ENCODE measurements around the gene ACTL7B.

Gene ACTL7B

DNA sequence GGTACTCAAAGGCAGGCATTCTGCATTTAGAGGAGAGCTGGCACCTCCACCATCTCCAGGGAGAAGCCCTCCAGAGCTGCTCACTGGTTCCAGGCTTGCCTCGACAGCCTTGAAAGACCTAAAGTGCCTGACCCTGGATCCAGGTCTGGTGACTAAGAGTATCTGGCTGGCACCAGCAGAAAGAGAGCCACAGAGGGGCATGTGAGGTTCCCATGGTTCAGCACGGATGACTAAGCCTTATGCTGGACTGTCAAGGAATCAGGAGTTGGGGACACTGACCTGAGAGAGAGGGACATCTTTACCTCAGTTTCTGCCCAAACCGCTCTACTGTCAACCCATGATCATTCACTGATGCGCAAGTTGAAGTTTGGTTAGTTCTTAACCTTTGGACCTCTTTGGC lies 9.3 kb upstream of the ACTL7B start:
- no peaks in the 10 kb centered on the region for H3K9me3 ChIP-seq (ENCODE audit: control insufficient read depth, insufficient read depth, low read depth, low read length)
- POLR2A ChIA-PET = no interaction called here
- H3K27ac ChIP-seq (ENCODE audit: extremely low read depth, low read depth, low read length) = no peak overlapping the region
- H3K4me1 ChIP-seq (ENCODE audit: control insufficient read depth, insufficient read depth, low read length) = no peaks in the 10 kb centered on the region
- CTCF ChIA-PET = interaction anchor here (1.2 kb wide), 1 partner anchor 13 kb away, joined by 3 read pairs; no protein-coding TSS in a partner anchor
- H3K4me3 ChIP-seq (ENCODE audit: low read depth, low read length) = no peak overlapping the region
- H3K36me3 ChIP-seq (ENCODE audit: control insufficient read depth in 2 of 2, insufficient read depth in 1 of 2, low read length in 2 of 2) = peaks cover 0 to 24% of the 10 kb centered on the region in 2 experiments; a peak in 1 of 3 replicates
- TF ChIP-seq SALL2 (tag by site-specific recombination; IDR thresholded peaks at IDR 0.05; ENCODE audit: borderline replicate concordance) (no peak), ZNF747 (tag by site-specific recombination; IDR thresholded peaks at IDR 0.05) (no peak), YY1 (tag by site-specific recombination; IDR thresholded peaks at IDR 0.05) (no peak), ZNF571 (tag by site-specific recombination; IDR thresholded peaks at IDR 0.05) (no peak), ZNF48 (tag by site-specific recombination; IDR thresholded peaks at IDR 0.05) (no peak), ZNF426 (tag by site-specific recombination; IDR thresholded peaks at IDR 0.05) (no peak), SETDB1 (IDR thresholded peaks at IDR 0.05; ENCODE audit: insufficient read length, low read length) (no peak), ZNF223 (tag by site-specific recombination; IDR thresholded peaks at IDR 0.05) (no peak), ZNF585B (tag by site-specific recombination; IDR thresholded peaks at IDR 0.05) (no peak), GLI2 (tag by site-specific recombination; IDR thresholded peaks at IDR 0.05; ENCODE audit: borderline replicate concordance, low read depth) (no peak), ZNF473 (tag by site-specific recombination; IDR thresholded peaks at IDR 0.05) (no peak), ZBTB7A (tag by site-specific recombination; IDR thresholded peaks at IDR 0.05; ENCODE audit: low read depth) (no peak), ZNF843 (tag by site-specific recombination; IDR thresholded peaks at IDR 0.05) (no peak), ZNF548 (tag by site-specific recombination; IDR thresholded peaks at IDR 0.05) (no peak)
- TF ChIP-seq, protein P1, sequence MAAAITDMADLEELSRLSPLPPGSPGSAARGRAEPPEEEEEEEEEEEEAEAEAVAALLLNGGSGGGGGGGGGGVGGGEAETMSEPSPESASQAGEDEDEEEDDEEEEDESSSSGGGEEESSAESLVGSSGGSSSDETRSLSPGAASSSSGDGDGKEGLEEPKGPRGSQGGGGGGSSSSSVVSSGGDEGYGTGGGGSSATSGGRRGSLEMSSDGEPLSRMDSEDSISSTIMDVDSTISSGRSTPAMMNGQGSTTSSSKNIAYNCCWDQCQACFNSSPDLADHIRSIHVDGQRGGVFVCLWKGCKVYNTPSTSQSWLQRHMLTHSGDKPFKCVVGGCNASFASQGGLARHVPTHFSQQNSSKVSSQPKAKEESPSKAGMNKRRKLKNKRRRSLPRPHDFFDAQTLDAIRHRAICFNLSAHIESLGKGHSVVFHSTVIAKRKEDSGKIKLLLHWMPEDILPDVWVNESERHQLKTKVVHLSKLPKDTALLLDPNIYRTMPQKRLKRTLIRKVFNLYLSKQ (tag by site-specific recombination; IDR thresholded peaks at IDR 0.05; ENCODE audit: borderline replicate concordance) = no peak
- TF ChIP-seq, protein P2, sequence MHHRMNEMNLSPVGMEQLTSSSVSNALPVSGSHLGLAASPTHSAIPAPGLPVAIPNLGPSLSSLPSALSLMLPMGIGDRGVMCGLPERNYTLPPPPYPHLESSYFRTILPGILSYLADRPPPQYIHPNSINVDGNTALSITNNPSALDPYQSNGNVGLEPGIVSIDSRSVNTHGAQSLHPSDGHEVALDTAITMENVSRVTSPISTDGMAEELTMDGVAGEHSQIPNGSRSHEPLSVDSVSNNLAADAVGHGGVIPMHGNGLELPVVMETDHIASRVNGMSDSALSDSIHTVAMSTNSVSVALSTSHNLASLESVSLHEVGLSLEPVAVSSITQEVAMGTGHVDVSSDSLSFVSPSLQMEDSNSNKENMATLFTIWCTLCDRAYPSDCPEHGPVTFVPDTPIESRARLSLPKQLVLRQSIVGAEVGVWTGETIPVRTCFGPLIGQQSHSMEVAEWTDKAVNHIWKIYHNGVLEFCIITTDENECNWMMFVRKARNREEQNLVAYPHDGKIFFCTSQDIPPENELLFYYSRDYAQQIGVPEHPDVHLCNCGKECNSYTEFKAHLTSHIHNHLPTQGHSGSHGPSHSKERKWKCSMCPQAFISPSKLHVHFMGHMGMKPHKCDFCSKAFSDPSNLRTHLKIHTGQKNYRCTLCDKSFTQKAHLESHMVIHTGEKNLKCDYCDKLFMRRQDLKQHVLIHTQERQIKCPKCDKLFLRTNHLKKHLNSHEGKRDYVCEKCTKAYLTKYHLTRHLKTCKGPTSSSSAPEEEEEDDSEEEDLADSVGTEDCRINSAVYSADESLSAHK (tag by site-specific recombination; IDR thresholded peaks at IDR 0.05) = no peak
- TF ChIP-seq, protein P3, sequence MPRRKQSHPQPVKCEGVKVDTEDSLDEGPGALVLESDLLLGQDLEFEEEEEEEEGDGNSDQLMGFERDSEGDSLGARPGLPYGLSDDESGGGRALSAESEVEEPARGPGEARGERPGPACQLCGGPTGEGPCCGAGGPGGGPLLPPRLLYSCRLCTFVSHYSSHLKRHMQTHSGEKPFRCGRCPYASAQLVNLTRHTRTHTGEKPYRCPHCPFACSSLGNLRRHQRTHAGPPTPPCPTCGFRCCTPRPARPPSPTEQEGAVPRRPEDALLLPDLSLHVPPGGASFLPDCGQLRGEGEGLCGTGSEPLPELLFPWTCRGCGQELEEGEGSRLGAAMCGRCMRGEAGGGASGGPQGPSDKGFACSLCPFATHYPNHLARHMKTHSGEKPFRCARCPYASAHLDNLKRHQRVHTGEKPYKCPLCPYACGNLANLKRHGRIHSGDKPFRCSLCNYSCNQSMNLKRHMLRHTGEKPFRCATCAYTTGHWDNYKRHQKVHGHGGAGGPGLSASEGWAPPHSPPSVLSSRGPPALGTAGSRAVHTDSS (tag by site-specific recombination; IDR thresholded peaks at IDR 0.05) = no peak
- TF ChIP-seq, protein P4, sequence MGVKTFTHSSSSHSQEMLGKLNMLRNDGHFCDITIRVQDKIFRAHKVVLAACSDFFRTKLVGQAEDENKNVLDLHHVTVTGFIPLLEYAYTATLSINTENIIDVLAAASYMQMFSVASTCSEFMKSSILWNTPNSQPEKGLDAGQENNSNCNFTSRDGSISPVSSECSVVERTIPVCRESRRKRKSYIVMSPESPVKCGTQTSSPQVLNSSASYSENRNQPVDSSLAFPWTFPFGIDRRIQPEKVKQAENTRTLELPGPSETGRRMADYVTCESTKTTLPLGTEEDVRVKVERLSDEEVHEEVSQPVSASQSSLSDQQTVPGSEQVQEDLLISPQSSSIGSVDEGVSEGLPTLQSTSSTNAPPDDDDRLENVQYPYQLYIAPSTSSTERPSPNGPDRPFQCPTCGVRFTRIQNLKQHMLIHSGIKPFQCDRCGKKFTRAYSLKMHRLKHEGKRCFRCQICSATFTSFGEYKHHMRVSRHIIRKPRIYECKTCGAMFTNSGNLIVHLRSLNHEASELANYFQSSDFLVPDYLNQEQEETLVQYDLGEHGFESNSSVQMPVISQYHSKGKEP (tag by site-specific recombination; IDR thresholded peaks at IDR 0.05) = no peak
- TF ChIP-seq, protein P5, sequence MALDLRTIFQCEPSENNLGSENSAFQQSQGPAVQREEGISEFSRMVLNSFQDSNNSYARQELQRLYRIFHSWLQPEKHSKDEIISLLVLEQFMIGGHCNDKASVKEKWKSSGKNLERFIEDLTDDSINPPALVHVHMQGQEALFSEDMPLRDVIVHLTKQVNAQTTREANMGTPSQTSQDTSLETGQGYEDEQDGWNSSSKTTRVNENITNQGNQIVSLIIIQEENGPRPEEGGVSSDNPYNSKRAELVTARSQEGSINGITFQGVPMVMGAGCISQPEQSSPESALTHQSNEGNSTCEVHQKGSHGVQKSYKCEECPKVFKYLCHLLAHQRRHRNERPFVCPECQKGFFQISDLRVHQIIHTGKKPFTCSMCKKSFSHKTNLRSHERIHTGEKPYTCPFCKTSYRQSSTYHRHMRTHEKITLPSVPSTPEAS (tag by site-specific recombination; IDR thresholded peaks at IDR 0.05) = no peak
- TF ChIP-seq, protein P6, sequence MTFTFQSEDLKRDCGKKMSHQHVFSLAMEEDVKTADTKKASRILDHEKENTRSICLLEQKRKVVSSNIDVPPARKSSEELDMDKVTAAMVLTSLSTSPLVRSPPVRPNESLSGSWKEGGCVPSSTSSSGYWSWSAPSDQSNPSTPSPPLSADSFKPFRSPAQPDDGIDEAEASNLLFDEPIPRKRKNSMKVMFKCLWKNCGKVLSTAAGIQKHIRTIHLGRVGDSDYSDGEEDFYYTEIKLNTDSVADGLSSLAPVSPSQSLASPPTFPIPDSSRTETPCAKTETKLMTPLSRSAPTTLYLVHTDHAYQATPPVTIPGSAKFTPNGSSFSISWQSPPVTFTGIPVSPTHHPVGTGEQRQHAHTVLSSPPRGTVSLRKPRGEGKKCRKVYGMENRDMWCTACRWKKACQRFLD (tag by site-specific recombination; IDR thresholded peaks at IDR 0.05) = no peak
